Vagina (tissue), 2 donors: ENCODE measurements around the gene PAPPA2.

Experiments
- CTCF ChIP-seq, 3 experiments: fragments of 450-650 bp in 2 of 3; fragments of 200-600 bp in 1 of 3; sonication (generic) in 1 of 3; IDR thresholded peaks; one replicate each; pipeline ENCODE4 v1.5.1; 2017 to 2019; ENCODE audit warnings: antibody characterized with exemption in 3 of 3, mild to moderate bottlenecking in 2 of 3, moderate library complexity in 2 of 3
- POLR2A ChIP-seq, 2 donors: fragments of 450-650 bp; IDR thresholded peaks; one replicate each; pipeline ENCODE4 v1.6.1; 2017; ENCODE audit warnings: antibody characterized with exemption in 2 of 2, mild to moderate bottlenecking in 2 of 2, moderate library complexity in 2 of 2
- POLR2AphosphoS5 ChIP-seq, 2 donors: sonication (generic); formaldehyde crosslinking; IDR thresholded peaks; one replicate each; pipeline ENCODE4 v1.9.0; 2017; ENCODE audit warnings: antibody characterized with exemption in 2 of 2, mild to moderate bottlenecking in 2 of 2, low read depth in 1 of 2; ENCODE audit not compliant: insufficient read depth in 1 of 2

DNA sequence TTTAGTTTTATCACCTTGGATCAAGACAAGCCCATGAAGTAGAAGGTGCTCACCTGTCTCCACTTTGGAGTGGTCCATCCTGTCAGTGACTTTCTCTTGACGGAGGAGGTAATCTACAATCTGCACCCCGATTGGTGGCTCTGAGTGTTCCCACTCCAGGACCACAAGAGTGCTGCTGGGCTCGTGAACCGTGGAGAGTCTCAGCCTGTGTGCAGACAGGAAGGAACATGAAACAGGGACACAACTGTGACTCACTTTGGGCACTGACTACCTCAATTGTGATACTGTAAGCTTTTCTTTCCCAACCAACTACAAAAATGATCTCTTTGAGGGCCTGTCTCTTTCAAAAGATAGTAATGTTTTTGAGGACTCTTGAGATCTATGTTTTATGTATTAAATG, 421.3 kb downstream of the PAPPA2 start:
- TF ChIP-seq CTCF (IDR thresholded peaks at IDR 0.05) (no peak), POLR2A (IDR thresholded peaks at IDR 0.05) (no peak), POLR2AphosphoS5 (IDR thresholded peaks at IDR 0.05; ENCODE audit: insufficient read depth in 1 of 2, low read depth in 1 of 2) (no peak)
